Activated CD8-positive, alpha-beta memory T cell treated with anti-CD3 and anti-CD28 coated beads for 4 hours (primary cell): ENCODE results near the gene CCDC82.
A peak's percentile ranks its signal among the peaks of the same experiment; 100 is the strongest.
"Not testable (repeated sequence)": the region's sequence is repeated elsewhere in the genome, so short reads cannot be mapped to it uniquely, and the experiment has no call there.

ENCODE experiments used
- DNase-seq, 2 donors: peaks; one replicate each; pipeline ENCODE4 v3.0.0-alpha.2; 2020; ENCODE audit warnings: low read depth in 2 of 2

The CCDC82 gene

DNA sequence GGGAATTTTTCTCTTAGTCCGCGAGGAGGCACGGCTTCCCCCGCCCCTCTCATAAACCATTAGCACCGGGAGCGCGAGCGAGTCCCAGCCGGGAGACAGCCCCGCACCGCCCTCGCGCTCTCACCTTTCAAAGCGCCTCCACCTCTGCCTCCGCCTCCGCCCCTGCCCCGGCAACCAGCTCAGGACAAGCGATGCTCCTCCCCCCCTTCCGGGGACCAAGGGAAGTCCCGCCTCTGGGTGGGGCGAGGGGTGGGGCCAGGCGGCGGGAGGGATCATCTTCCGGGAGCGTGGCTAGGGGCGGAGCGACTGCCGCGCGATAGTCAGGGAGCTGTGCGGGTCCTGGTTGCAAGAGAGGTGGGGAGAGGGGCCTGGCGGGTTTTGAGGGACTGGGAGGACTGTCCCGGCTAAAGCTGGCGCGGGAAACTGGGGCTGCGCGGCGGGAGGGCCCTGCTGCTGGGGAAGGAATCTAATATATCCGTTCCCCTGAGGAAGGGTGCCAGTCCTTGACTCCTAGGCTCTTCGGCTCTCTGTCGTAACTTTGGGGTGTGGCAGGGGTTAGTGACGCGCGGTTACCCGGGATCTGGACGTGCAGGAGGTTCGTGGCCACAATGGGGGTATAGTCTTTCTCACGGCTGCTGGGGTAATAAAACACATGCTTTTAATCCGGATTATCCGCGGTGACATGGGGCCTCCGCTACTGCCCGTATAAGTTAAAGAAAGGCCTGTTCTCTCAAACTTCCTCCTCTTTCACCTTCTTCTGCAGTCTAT is at the start of gene CCDC82, which contains the start of gene JRKL:
Gene CCDC82, minus strand, starts transcription at position 193 of the 768 bp plus-strand sequence. CDS start 5,165 bp downstream, outside the sequence.
Gene JRKL, plus strand, starts transcription at position 294 of the 768 bp plus-strand sequence. CDS start 637 bp downstream, outside the sequence.
- peak; percentile 96 to 97 for DNase-seq

GRCh38 chr11:96432654-96433053 is 42.9 kb upstream of the CCDC82 start:
- DNase-seq, result not testable (repeated sequence)

- DNase-seq, result no peak
Observed at GRCh38 chr11:96430668-96431067, 41.0 kb upstream of the CCDC82 start.

GRCh38 chr11:96424693-96425092 is 35.0 kb upstream of the CCDC82 start:
- no peak for DNase-seq

- no peak for DNase-seq
Observed at GRCh38 chr11:96413408-96413807, 23.7 kb upstream of the CCDC82 start.

DNA sequence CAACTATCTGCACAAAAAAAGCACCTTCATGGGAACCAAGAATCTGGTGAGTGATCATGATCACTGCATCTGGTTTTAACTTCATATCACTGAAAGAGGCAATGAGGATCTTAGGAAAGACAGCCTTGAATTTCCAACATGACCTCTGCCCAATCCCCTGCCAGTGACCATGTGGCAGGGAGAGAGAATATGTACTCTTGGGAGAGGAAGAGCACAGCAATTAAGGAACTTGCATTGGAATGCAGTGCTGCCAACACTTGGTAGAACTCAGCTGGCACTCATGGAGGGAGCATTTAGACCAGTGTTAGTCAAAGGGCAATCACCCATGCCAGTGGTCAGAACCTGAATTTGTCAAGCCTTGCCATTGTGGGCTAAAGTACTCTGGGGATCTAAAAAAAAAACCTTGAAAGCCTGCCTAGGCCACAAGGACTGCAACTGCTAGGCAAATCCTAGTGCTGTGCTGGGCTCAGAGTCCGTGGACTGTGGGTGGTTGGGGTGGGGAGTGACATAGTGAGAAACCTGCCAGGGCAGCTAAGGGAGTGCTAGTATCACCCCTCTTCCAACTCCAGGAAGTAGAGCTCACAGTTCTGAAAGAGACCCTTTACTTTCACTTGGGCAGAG is 23.2 kb upstream of the CCDC82 start:
- DNase-seq, result no peak

DNA sequence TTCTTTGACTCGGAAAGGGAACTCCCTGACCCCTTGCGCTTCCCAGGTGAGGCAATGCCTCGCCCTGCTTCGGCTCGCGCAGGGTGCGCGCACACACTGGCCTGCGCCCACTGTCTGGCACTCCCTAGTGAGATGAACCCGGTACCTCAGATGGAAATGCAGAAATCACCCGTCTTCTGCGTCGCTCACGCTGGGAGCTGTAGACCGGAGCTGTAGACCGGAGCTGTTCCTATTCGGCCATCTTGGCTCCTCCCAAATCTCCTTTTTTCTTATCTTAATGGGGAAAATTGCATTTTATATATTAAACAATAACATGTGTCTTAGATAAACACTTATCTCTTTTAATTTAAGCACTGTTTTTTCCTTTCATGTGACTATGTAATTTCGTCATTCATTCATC is 21.7 kb upstream of the CCDC82 start:
- not testable (repeated sequence) for DNase-seq

- no peak for DNase-seq
Observed at GRCh38 chr11:96400697-96401096, 11.0 kb upstream of the CCDC82 start.

- DNase-seq, result no peak
Observed at GRCh38 chr11:96397863-96398262, 8.2 kb upstream of the CCDC82 start.

- DNase-seq, result no peak
Observed at GRCh38 chr11:96396637-96397036, 6.9 kb upstream of the CCDC82 start.

GRCh38 chr11:96394773-96395172 is 5.1 kb upstream of the CCDC82 start:
- DNase-seq, result no peak

GRCh38 chr11:96393753-96394348 is 4.1 kb upstream of the CCDC82 start:
- no peak for DNase-seq

DNA sequence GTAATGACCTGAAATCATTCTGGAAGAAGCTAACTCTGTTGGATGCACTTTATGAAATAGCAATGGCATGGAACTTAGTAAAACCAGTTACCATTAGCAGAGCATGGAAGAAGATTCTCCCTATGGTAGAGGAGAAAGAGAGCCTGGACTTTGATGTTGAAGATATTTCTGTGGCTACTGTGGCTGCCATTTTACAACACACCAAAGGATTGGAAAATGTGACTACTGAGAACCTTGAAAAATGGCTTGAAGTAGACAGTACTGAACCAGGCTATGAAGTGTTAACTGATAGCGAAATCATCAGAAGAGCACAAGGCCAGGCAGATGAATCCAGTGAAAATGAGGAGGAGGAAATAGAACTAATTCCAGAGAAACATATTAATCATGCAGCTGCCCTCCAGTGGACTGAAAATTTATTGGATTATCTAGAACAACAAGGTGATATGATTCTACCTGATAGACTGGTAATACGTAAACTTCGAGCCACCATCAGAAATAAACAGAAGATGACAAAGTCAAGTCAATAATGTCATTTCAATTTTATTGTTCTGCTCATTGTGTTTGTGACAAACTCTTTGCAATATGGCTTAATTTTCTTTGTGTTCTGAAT is 2.1 kb upstream of the CCDC82 start:
- DNase-seq, result no peak

DNA sequence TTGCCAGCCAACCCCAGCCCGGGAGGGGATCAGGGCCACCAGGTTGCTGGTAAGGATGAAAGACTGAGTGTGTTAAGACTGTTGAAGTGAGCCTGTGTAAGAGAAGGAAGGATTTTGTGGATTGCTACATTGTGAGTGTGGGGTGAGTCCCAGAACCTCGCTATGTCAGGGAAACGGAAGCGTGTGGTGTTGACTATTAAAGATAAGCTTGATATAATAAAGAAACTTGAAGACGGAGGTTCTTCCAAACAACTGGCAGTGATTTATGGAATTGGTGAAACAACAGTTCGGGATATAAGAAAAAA is 728 bp upstream of the CCDC82 start:
- DNase-seq, result no peak

DNA sequence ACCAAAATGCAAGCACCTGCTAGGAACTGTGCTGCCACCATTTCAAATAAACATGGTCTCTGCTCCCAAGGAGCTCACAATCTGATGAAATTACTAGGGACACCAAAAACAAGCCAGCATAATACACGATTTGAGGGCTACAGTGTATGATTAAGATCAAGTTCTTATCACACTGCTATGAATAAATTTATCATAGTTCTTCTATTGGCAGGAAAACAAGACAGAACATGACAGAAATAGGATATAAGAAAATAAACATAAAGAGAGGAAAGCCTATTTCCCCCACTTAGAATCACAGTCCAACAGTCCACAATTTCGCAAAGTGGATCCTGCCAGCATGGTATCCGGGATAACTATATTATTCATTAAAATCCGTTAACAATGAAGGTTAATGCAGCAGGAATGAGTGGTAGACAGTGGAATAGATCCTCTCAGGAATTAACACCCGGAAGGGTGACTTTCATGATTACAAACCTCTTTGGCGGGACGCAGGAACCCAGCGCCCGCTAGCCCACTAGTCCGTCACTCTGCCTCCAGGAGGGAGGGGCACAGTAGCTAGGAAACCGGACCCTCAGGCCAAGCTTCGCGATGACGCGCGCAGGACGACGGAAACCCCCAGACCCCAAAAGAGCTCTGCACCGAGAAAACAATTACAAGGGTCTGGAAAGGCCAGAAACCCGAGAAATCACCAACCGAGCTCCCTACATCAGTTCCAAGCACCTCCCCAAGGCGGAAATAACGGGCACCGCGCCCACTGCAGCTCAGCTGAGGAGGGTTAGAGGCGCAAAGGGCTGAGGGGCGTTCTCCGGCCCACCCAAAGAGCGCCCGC is 607 bp downstream of the CCDC82 start:
- no peak for DNase-seq

DNA sequence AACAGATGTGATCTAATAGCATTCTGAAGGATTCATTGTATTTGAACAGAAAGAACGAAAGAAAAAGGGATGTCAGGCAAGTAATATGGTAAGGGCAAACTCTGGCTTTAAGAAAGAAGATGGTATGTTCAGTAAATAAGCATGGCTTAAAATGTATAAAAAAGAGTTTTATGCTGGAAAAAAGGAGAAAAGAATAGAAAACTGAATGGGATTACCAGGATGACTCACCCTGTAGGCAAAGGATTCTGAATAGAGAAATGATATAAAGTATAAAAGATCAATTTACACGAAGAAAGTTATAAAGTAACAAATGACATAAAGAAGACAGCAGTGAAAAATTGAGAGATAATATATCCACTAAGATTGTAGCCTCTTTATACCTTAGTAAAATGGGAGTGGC is 4.5 kb downstream of the CCDC82 start:
- DNase-seq, result no peak

- no peak for DNase-seq
Observed at GRCh38 chr11:96384156-96384555, 5.6 kb downstream of the CCDC82 start.

DNA sequence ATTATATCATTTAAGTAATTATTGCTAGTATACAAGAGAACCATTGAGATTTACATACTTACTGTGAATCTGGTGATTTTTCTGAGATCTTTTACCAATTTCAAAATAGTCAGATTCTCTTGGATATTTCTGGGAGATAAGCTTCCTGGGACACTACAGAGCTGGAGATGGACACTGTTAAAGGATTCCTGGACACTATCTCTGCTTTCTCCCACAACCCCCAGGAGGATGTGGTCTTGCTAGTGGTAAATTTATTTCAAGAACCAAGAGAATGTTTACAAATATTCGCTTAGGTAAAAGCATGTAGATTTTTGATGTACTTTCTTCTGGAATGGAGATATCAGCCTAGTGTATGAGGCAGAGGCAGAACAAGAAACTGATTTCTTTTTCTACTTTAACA is 12.9 kb downstream of the CCDC82 start:
- no peak for DNase-seq

DNA sequence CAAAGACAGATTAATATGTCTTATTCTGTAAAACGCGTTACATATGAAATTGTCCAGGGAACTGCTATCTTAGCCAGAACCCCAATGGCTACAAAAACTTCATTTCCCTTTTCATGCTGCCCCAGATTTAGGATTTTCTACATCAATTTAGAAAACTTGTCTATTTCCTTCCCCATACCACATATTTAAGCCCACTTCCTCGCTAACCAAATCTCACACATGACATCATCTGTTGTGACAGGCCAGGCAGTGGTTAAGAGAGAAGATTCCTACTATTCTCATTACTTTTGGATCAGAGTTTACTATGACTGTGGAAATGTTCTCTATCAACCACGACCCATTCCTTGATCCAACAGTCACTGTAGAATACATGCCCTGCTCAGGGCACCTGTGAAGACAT is 15.9 kb downstream of the CCDC82 start:
- DNase-seq, result no peak

DNA sequence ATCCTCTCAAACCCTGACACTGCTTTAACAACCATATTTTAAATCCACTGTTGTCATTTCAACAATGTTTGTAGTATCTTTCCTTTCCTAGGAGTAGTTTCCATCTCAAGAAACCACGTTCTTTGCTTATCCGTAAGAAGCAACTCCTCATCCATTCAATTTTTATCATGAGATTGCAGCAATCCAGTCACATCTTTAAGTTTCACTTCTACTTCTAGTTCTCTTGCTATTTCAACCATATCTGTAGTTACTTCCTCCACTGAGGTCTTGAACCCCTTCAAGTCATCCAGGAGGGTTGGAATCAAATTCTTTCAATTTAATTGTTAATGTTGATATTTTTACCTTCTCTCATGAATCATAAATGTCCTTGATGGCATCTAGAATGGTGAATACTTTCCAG is 22.4 kb downstream of the CCDC82 start:
- no peak for DNase-seq

- no peak for DNase-seq
Observed at GRCh38 chr11:96366024-96366423, 23.7 kb downstream of the CCDC82 start.

- no peak for DNase-seq
Observed at GRCh38 chr11:96365493-96365892, 24.2 kb downstream of the CCDC82 start.
